ENCODE results near the gene ZNF862.
"Not testable (repeated sequence)": the region's sequence is repeated elsewhere in the genome, so short reads cannot be mapped to it uniquely, and the experiment has no call there.

The ZNF862 gene

DNA sequence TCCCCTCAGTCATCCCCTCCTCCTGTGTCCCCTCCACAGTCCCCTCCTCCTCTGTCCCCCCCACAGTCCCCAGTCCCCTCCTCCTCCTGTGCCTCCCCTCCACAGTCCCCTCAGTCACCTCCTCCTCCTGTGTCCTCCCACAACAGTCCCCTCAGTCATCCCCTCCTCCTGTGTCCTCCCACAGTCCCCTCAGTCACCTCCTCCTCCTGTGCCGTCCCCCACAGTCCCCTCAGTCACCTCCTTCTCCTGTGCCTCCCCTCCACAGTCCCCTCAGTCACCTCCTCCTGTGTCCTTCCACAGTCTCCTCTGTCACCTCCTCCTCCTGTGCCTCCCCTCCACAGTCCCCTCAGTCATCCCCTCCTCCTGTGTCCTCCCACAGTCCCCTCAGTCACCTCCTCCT, 7.6 kb upstream of the ZNF862 start:
- CTCF ChIA-PET; H3K4me1 ChIP-seq (ENCODE audit: control extremely low read depth in 1 of 4, control insufficient read depth in 4 of 4, insufficient read depth in 4 of 4, low read length in 3 of 4); H3K9me3 ChIP-seq (ENCODE audit: control extremely low read depth in 1 of 5, control insufficient read depth in 4 of 5, insufficient read depth in 2 of 5, low read depth in 1 of 5, low read length in 4 of 5); H3K27me3 ChIP-seq (replicated peaks in 2 of 5; ENCODE audit: control insufficient read depth in 4 of 5, insufficient read depth in 5 of 5, low read length in 4 of 5); POLR2A ChIA-PET; DNase-seq; H3K27ac ChIP-seq (ENCODE audit: insufficient read depth in 1 of 2, low read depth in 1 of 2, low read length in 2 of 2, poor library complexity in 1 of 2, severe bottlenecking in 2 of 2); H3K4me3 ChIP-seq (ENCODE audit: control insufficient read depth in 1 of 7, extremely low read depth in 1 of 7, insufficient read depth in 4 of 7, low read depth in 2 of 7, low read length in 6 of 7); H3K36me3 ChIP-seq (ENCODE audit: control insufficient read depth in 4 of 4, insufficient read depth in 4 of 4, low read length in 3 of 4): not testable (repeated sequence)
- WGBS (ENCODE audit: insufficient coverage) = 100% methylated on average over 1 of the region's 1 CpG

DNA sequence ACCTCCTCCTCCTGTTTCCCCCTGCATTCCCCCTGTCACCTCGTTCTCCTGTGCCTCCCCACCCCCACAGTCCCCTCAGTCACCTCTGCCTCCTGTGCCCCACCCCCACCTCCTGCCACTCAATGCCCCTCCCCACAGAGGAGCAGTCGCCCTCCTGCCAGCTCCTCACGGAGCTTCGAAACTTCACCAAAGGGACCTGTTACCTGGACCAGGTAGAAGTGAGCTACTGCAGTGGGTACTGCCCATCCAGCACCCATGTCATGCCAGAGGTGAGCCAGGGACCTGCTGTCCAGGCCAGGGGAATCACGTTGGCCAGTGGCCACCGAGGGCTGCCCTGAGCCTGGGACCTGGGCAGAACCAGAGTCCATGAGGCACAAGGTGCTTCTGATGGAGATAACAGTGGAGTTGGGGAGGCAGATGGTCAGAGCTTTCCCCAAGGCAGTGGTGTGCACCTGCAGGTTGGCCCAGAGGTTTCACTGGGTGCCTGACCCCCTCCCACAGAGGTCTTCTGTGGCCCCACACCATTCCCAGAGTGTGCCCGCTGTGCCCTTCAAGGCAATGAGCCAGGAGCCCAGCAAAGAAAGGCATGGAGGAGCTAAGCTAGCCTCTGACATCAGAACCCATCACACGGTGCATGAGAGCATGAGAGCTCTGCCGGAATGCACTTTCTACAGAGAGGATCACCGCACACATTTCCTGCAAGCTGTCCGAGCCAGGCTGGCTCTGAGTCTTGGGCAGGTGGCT, 7.0 kb upstream of the ZNF862 start:
- ChIA-PET CTCF (no interaction called here), POLR2A (no interaction called here)
- Histone ChIP-seq H3K4me3 (ENCODE audit: control insufficient read depth in 1 of 7, extremely low read depth in 1 of 7, insufficient read depth in 4 of 7, low read depth in 2 of 7, low read length in 6 of 7) (peak overlapping the region in 1 of 7 experiments; percentile 9), H3K27me3 (replicated peaks in 2 of 5; ENCODE audit: control insufficient read depth in 4 of 5, insufficient read depth in 5 of 5, low read length in 4 of 5) (no peaks in the 10 kb centered on the region), H3K9me3 (ENCODE audit: control extremely low read depth in 1 of 5, control insufficient read depth in 4 of 5, insufficient read depth in 2 of 5, low read depth in 1 of 5, low read length in 4 of 5) (no peaks in the 10 kb centered on the region), H3K4me1 (ENCODE audit: control extremely low read depth in 1 of 4, control insufficient read depth in 4 of 4, insufficient read depth in 4 of 4, low read length in 3 of 4) (no peaks in the 10 kb centered on the region), H3K27ac (ENCODE audit: insufficient read depth in 1 of 2, low read depth in 1 of 2, low read length in 2 of 2, poor library complexity in 1 of 2, severe bottlenecking in 2 of 2) (no peak overlapping the region), H3K36me3 (ENCODE audit: control insufficient read depth in 4 of 4, insufficient read depth in 4 of 4, low read length in 3 of 4) (no peaks in the 10 kb centered on the region)
- DNase-seq = no peak
- WGBS (ENCODE audit: insufficient coverage) = 88% methylated on average over 8 of the region's 11 CpGs

DNA sequence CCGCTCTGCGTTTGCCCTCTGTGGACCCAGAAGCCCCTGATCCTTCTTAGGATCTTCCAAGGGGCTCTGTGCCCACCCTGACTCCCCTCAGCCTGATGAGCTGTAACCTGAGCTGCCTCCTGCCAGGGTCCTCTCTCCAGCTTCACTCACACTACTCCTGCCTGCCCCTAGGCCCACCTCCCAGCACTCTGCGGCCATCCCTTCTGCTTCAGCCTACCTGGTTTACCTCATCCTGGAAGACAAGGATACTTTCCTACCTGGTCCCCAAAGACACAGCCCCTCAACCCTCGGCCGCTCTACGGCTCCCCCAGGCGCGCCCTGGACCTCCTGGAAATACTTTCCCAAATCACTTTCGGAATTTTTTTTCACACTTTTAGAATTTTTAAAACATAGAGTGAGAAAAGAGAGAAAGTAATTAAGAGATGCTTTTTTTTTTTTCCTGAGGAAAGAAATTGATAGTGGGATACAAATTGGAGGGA, 6.4 kb upstream of the ZNF862 start:
- Histone ChIP-seq H3K36me3 (ENCODE audit: control insufficient read depth in 4 of 4, insufficient read depth in 4 of 4, low read length in 3 of 4) (no peaks in the 10 kb centered on the region), H3K27me3 (replicated peaks in 2 of 5; ENCODE audit: control insufficient read depth in 4 of 5, insufficient read depth in 5 of 5, low read length in 4 of 5) (no peaks in the 10 kb centered on the region), H3K4me3 (ENCODE audit: control insufficient read depth in 1 of 7, extremely low read depth in 1 of 7, insufficient read depth in 4 of 7, low read depth in 2 of 7, low read length in 6 of 7) (peak overlapping the region in 1 of 7 experiments; percentile 9), H3K27ac (ENCODE audit: insufficient read depth in 1 of 2, low read depth in 1 of 2, low read length in 2 of 2, poor library complexity in 1 of 2, severe bottlenecking in 2 of 2) (no peak overlapping the region), H3K4me1 (ENCODE audit: control extremely low read depth in 1 of 4, control insufficient read depth in 4 of 4, insufficient read depth in 4 of 4, low read length in 3 of 4) (no peaks in the 10 kb centered on the region), H3K9me3 (ENCODE audit: control extremely low read depth in 1 of 5, control insufficient read depth in 4 of 5, insufficient read depth in 2 of 5, low read depth in 1 of 5, low read length in 4 of 5) (no peaks in the 10 kb centered on the region)
- POLR2A ChIA-PET = no interaction called here
- CTCF ChIA-PET = no interaction called here
- WGBS (ENCODE audit: insufficient coverage) = 100% methylated on average over 3 of the region's 9 CpGs
- no peak for DNase-seq

DNA sequence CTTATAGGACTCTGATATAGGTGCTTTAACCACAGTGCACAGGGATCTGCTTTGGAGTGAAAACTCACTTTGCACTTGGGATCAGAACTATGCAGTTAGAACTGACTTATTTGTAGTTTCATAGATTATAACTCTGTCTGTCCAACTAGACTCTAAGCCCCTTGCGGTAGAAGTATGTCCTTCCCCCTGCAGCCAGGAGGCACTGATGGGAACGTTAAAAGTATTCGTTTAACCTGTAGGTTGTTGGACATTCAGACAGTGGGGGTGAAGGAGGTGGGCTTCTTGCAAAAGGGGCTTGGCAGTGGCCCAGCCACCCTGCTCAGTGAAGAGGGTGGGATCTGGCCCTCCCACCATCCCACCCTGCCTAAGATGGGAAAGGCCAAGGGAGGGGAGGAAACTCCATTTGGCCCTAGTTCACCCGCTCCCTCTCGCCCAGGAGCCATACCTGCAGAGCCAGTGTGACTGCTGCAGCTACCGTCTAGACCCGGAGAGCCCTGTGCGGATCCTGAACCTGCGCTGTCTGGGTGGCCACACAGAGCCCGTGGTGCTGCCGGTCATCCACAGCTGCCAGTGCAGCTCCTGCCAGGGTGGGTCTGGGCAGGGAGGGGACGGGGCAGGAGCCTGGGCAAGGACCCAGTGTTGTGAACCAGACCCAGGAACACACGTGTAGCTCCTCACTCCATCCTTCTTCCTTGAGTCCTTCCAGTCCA, 5.7 kb upstream of the ZNF862 start:
- Histone ChIP-seq H3K4me1 (ENCODE audit: control extremely low read depth in 1 of 4, control insufficient read depth in 4 of 4, insufficient read depth in 4 of 4, low read length in 3 of 4) (no peaks in the 10 kb centered on the region), H3K9me3 (ENCODE audit: control extremely low read depth in 1 of 5, control insufficient read depth in 4 of 5, insufficient read depth in 2 of 5, low read depth in 1 of 5, low read length in 4 of 5) (no peaks in the 10 kb centered on the region), H3K36me3 (ENCODE audit: control insufficient read depth in 4 of 4, insufficient read depth in 4 of 4, low read length in 3 of 4) (no peaks in the 10 kb centered on the region), H3K27me3 (replicated peaks in 2 of 5; ENCODE audit: control insufficient read depth in 4 of 5, insufficient read depth in 5 of 5, low read length in 4 of 5) (no peaks in the 10 kb centered on the region), H3K27ac (ENCODE audit: insufficient read depth in 1 of 2, low read depth in 1 of 2, low read length in 2 of 2, poor library complexity in 1 of 2, severe bottlenecking in 2 of 2) (no peak overlapping the region), H3K4me3 (ENCODE audit: control insufficient read depth in 1 of 7, extremely low read depth in 1 of 7, insufficient read depth in 4 of 7, low read depth in 2 of 7, low read length in 6 of 7) (no peak overlapping the region)
- 89% methylated on average over 9 of the region's 13 CpGs for WGBS (ENCODE audit: insufficient coverage)
- DNase-seq = no peak
- POLR2A ChIA-PET = interaction anchor here (0.5 kb wide), 1 partner anchor 1130 kb away, joined by 4 read pairs; no protein-coding TSS in a partner anchor
- CTCF ChIA-PET = no interaction called here

DNA sequence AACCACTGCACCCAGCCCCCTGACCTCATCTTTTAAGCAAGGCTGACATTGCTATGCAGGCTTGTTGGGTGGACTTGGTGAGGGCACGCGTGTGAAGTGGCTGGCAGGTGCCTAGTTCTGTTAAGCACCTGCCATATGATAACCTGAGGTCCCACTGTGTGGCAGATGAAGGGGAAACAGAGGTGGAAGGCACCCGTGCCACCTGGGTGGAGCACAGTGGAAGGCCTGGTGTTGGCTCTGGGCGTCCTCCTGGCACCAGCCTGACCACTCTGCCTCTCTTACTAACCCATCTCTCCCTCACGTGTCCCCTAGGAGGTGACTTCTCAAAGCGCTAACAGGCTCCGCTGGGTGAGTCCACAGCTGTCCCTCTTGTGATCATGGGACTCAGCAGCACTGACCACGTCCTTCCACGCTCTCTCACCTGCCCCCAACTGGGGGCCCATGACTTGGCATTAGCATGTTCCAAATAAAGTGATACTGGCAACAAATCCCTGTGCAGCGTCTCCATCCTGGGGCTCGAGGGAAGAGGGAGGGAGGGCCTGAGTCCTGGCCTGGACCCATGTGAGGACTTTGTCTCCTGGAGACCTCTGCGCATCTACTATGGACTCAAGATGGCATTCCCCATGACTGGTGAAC, 4.6 kb upstream of the ZNF862 start:
- WGBS (ENCODE audit: insufficient coverage) = 94% methylated on average over 10 of the region's 12 CpGs
- DNase-seq = no peak
- ChIA-PET POLR2A (no interaction called here), CTCF (interaction anchor here (1.1 kb wide), 1 partner anchor 32 kb away, joined by 4 read pairs; no protein-coding TSS in a partner anchor)
- no peak overlapping the region for H3K4me3 ChIP-seq (ENCODE audit: control insufficient read depth in 1 of 7, extremely low read depth in 1 of 7, insufficient read depth in 4 of 7, low read depth in 2 of 7, low read length in 6 of 7)
- H3K27ac ChIP-seq (ENCODE audit: insufficient read depth in 1 of 2, low read depth in 1 of 2, low read length in 2 of 2, poor library complexity in 1 of 2, severe bottlenecking in 2 of 2) = no peak overlapping the region
- H3K27me3 ChIP-seq (replicated peaks in 2 of 5; ENCODE audit: control insufficient read depth in 4 of 5, insufficient read depth in 5 of 5, low read length in 4 of 5) = no peaks in the 10 kb centered on the region
- peaks cover 0 to 4% (median 2%) of the 10 kb centered on the region in 4 experiments for H3K4me1 ChIP-seq (ENCODE audit: control extremely low read depth in 1 of 4, control insufficient read depth in 4 of 4, insufficient read depth in 4 of 4, low read length in 3 of 4)
- no peaks in the 10 kb centered on the region for H3K9me3 ChIP-seq (ENCODE audit: control extremely low read depth in 1 of 5, control insufficient read depth in 4 of 5, insufficient read depth in 2 of 5, low read depth in 1 of 5, low read length in 4 of 5)
- H3K36me3 ChIP-seq (ENCODE audit: control insufficient read depth in 4 of 4, insufficient read depth in 4 of 4, low read length in 3 of 4) = no peaks in the 10 kb centered on the region

DNA sequence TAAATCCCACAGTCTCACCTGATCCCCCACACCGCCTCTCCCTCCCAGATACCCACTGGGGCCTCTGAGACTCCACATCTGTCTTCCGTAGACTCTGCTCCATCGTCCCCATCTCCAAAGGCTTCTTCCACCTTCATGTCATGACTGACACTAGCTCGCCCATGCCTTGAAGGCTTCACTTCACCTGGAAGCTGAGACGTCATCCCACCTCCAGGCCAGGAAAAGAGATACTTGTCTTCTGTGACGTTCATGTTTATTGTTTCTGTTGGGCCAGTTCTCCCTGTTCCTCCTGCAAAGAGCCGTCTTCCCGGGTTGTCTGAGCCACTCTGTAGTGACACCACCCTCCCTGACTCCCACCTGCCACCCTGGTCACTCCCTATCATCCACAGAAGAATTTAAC, 3.6 kb upstream of the ZNF862 start:
- Histone ChIP-seq H3K9me3 (ENCODE audit: control extremely low read depth in 1 of 5, control insufficient read depth in 4 of 5, insufficient read depth in 2 of 5, low read depth in 1 of 5, low read length in 4 of 5) (no peaks in the 10 kb centered on the region), H3K4me1 (ENCODE audit: control extremely low read depth in 1 of 4, control insufficient read depth in 4 of 4, insufficient read depth in 4 of 4, low read length in 3 of 4) (peaks cover 2 to 12% (median 7%) of the 10 kb centered on the region in 4 experiments), H3K27me3 (replicated peaks in 2 of 5; ENCODE audit: control insufficient read depth in 4 of 5, insufficient read depth in 5 of 5, low read length in 4 of 5) (no peaks in the 10 kb centered on the region), H3K27ac (ENCODE audit: insufficient read depth in 1 of 2, low read depth in 1 of 2, low read length in 2 of 2, poor library complexity in 1 of 2, severe bottlenecking in 2 of 2) (no peak overlapping the region), H3K4me3 (ENCODE audit: control insufficient read depth in 1 of 7, extremely low read depth in 1 of 7, insufficient read depth in 4 of 7, low read depth in 2 of 7, low read length in 6 of 7) (no peak overlapping the region), H3K36me3 (ENCODE audit: control insufficient read depth in 4 of 4, insufficient read depth in 4 of 4, low read length in 3 of 4) (no peaks in the 10 kb centered on the region)
- POLR2A ChIA-PET = no interaction called here
- DNase-seq = no peak
- WGBS (ENCODE audit: insufficient coverage) = 97% methylated on average over 8 of the region's 8 CpGs
- CTCF ChIA-PET = interaction anchor here (1.1 kb wide), 1 partner anchor 31 kb away, joined by 4 read pairs; no protein-coding TSS in a partner anchor

DNA sequence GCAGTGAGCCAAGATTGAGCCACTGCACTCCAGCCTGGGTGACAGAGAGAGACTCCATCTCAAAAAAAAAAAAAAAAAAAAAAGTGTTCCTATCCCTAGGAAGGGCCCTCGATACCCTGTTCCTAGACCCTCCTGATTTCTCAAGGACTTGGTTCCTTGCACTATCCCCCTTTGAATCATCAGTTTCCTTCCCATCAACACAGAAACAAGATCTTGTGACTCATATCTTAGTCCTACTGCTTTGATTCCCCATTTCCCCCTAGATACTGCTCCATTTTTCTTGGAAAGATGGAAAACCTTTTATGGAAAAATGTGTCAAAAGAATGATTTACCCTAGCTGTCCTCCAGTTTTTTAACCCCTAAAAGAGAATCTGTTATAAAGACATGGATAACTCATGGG, 1.7 kb upstream of the ZNF862 start:
- CTCF ChIA-PET = no interaction called here

More for the DNA sequence above, 1.7 kb upstream of the ZNF862 start:
- H3K9me3 ChIP-seq (ENCODE audit: control extremely low read depth in 1 of 5, control insufficient read depth in 4 of 5, insufficient read depth in 2 of 5, low read depth in 1 of 5, low read length in 4 of 5) = no peaks in the 10 kb centered on the region
- no peak overlapping the region for H3K4me3 ChIP-seq (ENCODE audit: control insufficient read depth in 1 of 7, extremely low read depth in 1 of 7, insufficient read depth in 4 of 7, low read depth in 2 of 7, low read length in 6 of 7)
- H3K36me3 ChIP-seq (ENCODE audit: control insufficient read depth in 4 of 4, insufficient read depth in 4 of 4, low read length in 3 of 4) = no peaks in the 10 kb centered on the region
- peaks cover 2 to 12% (median 8%) of the 10 kb centered on the region in 4 experiments for H3K4me1 ChIP-seq (ENCODE audit: control extremely low read depth in 1 of 4, control insufficient read depth in 4 of 4, insufficient read depth in 4 of 4, low read length in 3 of 4)
- H3K27ac ChIP-seq (ENCODE audit: insufficient read depth in 1 of 2, low read depth in 1 of 2, low read length in 2 of 2, poor library complexity in 1 of 2, severe bottlenecking in 2 of 2) = no peak overlapping the region
- H3K27me3 ChIP-seq (replicated peaks in 2 of 5; ENCODE audit: control insufficient read depth in 4 of 5, insufficient read depth in 5 of 5, low read length in 4 of 5) = no peaks in the 10 kb centered on the region
- WGBS (ENCODE audit: insufficient coverage) = 100% methylated on average over 1 of the region's 1 CpG
- DNase-seq = no peak
- POLR2A ChIA-PET = no interaction called here
